Aortic smooth muscle cell (primary cell): Measurements from ENCODE around the gene DNAJA2. TPM values are rescaled to one million over a fixed set of nuclear protein-coding genes. Genes with fewer than 3 reads are reported as not detected.

Experiments
- total RNA-seq: library from RNA; depleted of rRNA; stranded (reverse); fragments of >200 nt; gene quantifications from 2 replicates; pipeline ENCODE4 v1.2.3, GENCODE V29; 2014

Gene DNAJA2
- 77.9 and 86.2 TPM in 2 replicates for total RNA-seq

DNA sequence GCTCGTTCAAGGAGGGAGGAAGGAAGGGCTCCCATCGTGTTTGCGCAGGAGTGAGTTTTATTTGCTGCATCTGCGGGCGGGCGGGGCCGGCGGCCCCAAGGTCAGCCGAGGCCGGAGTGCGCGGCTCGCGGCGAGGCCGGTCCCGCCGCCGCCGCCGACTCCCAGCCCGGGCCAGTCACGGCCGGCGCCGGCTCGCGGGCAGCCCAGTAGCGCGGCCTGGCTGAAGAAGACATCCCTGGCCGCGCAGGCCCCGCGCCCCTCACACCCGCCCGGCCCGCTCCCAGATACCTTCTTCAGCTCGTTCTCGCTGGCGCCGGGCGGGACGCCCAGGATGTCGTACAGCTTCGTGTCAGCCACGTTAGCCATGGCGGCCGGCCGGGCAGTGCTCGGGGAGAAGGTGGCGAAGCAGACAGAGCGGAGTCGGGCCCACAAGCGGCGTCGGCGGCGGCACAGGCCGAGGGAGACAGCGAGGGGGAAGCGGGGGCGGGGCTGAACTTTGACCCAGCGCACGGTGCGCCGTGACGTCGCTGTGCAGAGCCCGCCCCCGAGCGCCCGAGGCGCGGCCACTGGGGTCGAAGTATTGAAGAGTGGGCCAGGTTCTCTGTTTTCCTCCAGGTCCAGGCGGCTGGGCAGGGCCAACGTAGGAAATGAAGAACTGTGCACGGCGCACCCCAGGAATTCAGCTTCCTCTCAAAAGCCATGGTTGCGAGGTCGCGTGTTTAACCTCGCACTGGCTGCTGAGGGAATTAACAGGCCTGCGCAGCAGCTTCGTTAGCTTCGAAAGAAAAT is at the start of gene DNAJA2:
TSS of gene DNAJA2 (minus strand) at position 468 of the 789 bp plus-strand sequence. CDS start at position 366, 102 bp downstream.

Other genes starting within 250 kb of the DNAJA2 start
- 0.06 and 0.26 TPM in 2 replicates for gene MYLK3, start 225.3 kb downstream of the DNAJA2 start, total RNA-seq
- gene C16orf87, start 142.5 kb downstream of the DNAJA2 start, total RNA-seq: 4.8 and 7.2 TPM in 2 replicates
- 6.8 and 7.1 TPM in 2 replicates for gene GPT2, start 89.3 kb downstream of the DNAJA2 start, total RNA-seq
- 1.4 and 2.5 TPM in 2 replicates for gene NETO2, start 170.3 kb upstream of the DNAJA2 start, total RNA-seq